Cardiac septum (tissue), 1 donor: ENCODE data around the gene PTEN. TPM values are rescaled to one million over a fixed set of nuclear protein-coding genes. Genes with fewer than 3 reads are reported as not detected.
"Not testable (repeated sequence)": the region's sequence is repeated elsewhere in the genome, so short reads cannot be mapped to it uniquely, and the experiment has no call there.

Source experiments
- DNase-seq: peaks from one replicate; pipeline ENCODE4 v3.0.0-alpha.2; 2020; ENCODE audit warnings: low spot score
- intact Hi-C: fragments of 100-400 bp; cut with DNase I; formaldehyde crosslinking; loops from one replicate; pipeline ENCODE4 v1.14.0; 2022
- total RNA-seq: library from RNA; stranded (reverse); fragmentation: NEBNext Ultra II Directional; extraction: Animal tissue kit (Norgen Biotek cat#: 25700); gene quantifications from one replicate; pipeline ENCODE4 v1.2.1, GENCODE V29; 2021
- donor health status: DM: no; HTN: no; CAD: no.

Gene PTEN
- total RNA-seq, 1 donor from 2014 or later: 59.5 TPM

DNA sequence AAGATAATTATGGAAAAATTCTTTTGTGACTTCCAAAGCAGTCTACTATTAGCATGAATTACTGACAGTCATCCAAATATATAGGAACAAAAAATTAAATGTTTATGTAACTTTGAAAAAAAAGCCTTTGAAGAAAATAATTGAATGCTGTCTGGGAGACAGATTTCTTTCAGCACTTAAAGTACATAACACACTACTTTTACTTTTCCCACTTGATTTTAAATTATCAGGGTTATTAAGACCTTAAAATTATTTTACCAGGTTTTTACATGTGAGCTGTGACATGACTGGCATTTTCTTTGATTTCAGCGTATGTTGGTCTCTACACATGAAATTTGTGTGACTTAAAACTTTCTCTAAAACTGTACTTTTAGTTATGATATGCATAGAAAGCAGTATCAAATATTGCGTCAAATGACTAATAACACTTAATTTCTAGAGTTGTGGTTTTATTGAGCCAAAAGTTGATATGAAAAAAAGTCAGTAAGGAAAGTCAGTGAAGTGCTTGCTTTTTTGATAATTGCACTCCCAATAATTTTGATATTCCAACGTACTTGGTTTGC is 3.1 kb downstream of the PTEN start:
- no peak for DNase-seq
- intact Hi-C loops: no loop called here

DNA sequence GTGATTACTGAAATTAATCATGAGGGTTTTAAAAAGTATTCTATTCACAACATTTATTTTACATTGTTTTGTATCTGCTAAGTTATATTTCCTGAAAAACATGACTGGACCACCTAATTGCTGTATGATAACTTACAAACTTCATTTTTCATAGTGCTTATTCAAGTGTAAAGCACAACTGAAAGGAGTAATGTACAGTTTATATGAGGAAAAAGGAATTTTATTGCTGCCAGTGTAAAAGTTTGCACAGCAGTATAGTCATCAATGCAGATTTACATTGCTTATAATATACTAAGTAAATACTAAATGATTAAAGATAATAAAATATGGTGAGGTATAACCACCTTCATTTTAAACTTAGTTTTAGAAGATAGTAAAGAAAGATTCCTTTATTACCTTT is 4.0 kb downstream of the PTEN start:
- DNase-seq: no peak
- intact Hi-C loops: no loop called here

DNA sequence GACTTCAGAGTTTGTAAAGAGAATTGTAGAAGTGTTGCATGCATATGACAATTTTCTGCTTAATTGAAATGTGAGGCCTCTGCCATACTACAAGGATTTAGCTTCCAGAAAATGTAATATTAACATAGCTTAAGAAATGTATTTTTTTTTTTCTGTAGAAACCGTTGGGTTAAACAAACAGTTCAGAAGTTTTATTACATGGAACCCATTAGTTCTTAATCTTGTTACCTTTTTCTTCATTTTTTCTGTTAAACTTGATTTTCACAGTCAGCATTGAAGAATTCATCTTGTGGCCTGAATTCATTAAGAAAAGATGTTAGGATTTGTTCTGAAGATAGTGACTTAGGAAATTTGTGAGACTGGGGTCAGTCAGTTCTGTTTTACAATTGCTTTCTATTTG is 4.9 kb downstream of the PTEN start:
- intact Hi-C loops: no loop called here
- no peak for DNase-seq

DNA sequence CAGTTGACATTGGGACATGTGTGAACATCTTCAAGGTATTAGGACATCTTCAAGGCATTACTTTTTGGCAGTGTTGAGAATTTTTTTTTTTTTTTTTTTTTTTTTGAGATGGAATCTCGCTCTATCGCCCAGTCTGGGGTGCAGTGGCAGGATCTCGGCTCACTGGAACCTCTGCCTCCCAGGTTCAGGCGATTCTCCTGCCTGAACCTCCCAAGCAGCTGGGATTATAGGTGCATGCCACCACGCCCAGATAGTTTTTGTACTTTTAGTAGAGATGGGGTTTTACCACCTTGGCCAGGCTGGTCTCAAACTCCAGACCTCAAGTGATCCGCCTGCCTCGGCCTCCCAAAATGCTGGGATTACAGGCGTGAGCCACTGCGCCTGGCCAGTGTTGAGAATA is 5.7 kb downstream of the PTEN start:
- DNase-seq, intact Hi-C loops: not testable (repeated sequence)

DNA sequence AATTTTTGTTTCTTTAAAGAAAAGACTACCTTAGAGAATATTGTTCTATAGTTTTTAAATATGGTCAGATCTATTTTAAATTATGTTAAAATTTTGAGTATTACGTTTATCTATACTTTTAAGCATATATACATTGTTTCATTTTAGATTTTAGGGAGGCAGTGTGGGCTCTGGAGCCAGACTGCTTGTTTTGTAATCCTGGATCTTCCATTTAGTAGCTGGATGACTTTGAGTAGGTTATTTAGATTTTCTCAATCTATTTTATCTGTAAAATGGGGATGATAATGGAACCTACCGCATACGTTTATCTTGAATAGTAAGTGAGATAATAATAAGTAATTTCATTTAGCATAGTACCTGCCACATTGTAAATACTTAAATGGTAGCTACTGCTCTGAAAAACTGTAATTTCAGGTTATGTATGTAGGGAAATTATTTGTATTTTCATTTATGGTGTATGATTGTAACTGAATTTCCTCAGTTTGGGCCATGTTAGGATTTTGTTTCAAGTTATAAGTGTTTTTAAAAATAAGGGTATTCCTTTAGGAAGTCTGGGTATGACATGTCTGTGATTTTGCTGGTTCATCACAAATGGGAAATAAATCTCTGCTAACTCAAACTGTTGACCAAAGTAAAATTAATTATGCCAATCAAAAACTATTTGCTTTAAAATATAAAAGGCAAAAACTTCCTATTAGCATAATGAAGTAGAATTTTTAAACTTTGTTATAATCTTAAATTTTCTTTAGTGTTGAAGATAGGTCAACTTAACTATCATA is 6.5 kb downstream of the PTEN start:
- DNase-seq: no peak
- intact Hi-C loops: loop anchor here (10.0 kb wide), 1 partner anchor 75 kb away; no protein-coding TSS in a partner anchor

DNA sequence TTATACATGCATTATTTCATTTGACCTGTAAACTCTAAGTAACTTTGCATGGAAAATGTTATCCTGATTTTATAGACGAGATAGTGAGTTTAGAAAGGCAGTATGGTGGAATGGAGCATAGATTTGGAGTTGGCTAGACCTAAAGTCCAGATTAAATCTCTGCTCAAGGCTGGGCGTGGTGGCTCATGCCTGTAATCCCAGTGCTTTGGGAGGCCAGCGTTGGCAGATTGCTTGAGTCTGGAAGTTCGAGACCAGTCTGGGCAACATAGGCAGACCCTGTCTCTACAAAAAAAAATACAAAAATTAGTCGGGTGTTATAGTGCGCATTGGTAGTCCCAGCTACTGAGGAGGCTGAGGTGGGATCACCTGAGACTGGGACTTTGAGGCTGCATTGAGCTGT is 9.4 kb downstream of the PTEN start:
- intact Hi-C loops: loop anchor here (10.0 kb wide), 1 partner anchor 72 kb away; no protein-coding TSS in a partner anchor
- no peak for DNase-seq

DNA sequence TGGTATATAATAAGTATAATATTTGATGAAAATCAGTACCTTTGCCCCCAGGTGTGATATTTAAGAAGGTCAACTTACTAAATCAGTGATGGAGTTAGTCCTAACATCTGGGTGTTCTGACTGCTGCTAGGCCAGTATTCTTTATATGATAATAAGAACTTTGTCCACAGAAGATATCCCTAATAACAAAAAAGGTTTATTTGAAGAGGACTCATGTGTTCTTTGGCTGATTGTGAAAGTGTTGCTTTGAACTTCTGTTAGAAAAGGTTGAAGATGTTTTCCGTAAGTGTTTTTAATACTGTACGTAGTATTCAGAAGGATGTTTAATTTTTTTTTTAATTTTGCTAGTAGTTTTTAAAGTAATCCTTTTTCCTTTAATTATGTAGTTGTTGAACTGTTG is 10.2 kb downstream of the PTEN start:
- intact Hi-C loops: loop anchor here (10.0 kb wide), 1 partner anchor 71 kb away; no protein-coding TSS in a partner anchor
- no peak for DNase-seq

DNA sequence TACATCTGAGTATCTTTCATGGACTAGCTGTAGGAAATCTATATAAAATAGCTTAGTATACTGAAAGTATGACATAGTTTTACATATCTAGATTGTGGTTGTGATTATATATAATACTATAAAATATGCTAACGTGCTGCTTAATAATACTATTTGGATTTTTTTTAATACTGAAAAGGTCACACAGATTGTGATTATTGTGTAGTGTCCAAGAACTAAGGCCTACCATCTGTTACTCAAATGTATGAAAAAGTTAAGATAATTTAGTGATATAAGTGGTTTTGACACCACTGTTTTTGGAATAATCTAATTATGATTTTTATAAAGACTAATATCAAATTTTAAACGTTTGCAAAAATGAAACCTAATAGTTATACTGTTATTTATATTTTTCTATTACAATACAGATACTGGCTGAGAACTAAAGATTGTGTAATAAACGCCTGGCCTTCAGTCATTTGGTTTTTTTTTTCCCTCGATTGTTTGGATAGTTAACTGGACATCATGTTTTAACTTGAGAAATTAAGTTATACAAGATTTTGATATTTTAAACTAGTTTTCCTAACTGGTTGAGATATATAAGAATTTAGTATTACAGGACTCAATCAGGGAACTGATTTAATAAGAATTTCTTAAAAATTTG is 12.6 kb downstream of the PTEN start:
- intact Hi-C loops: loop anchor here (10.0 kb wide), 1 partner anchor 69 kb away; no protein-coding TSS in a partner anchor
- DNase-seq: no peak

DNA sequence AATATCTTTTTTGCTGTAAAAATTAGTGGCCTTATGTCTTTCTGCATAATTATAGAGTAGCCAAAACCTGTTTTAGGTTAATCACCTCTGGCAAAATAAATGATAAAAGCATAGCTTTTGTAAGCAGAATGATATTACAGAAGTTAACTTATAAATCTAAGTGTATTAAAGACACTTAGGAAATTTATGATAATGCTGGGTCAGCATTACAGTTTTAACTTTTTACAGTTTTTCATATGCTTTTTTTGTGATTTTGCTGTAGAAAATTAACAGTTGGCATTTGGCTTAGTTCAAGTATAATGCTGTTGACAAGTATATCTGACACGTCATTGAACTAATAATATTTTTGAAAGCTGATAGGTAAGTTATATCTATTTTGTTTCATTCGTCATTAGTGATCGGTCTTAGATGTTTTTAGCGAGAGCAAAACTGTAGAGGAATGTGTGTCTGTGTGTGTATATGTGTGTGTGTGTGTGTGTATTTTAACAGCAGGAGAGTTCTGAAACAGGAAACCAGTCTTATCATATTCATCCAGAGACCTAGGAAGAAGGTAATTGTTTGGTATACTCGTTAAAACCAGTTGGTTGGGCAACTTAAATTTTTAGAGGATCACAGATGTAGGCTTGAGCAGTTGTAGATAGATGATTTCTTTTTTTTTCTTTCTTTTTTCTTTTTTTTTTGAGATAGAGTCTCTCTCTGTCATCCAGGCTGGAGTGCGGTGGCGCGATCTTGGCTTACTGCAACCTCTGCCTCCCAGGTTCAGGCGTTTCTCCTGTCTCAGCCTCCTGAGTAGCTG is 15.4 kb downstream of the PTEN start:
- DNase-seq: no peak
- intact Hi-C loops: loop anchor here (10.0 kb wide), 1 partner anchor 66 kb away; no protein-coding TSS in a partner anchor

DNA sequence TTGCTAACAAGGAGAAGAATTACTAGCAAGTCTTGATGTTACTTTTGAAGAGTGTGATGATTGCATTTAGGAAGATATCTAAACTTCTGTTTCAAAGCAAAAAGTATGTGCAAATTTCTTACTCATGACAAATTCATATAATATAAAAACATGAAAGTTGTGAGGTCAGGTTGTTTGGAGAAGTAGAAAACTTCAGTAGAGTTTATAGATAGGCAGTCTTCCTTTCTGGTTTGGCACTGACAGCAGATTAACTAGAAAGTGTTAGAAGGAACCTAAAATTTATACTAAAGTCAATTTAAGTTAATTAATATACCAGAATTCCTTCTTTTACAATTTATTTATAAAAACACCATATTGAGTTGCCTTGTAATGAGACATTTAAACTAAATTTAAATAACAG is 16.9 kb downstream of the PTEN start:
- no peak for DNase-seq
- intact Hi-C loops: no loop called here

DNA sequence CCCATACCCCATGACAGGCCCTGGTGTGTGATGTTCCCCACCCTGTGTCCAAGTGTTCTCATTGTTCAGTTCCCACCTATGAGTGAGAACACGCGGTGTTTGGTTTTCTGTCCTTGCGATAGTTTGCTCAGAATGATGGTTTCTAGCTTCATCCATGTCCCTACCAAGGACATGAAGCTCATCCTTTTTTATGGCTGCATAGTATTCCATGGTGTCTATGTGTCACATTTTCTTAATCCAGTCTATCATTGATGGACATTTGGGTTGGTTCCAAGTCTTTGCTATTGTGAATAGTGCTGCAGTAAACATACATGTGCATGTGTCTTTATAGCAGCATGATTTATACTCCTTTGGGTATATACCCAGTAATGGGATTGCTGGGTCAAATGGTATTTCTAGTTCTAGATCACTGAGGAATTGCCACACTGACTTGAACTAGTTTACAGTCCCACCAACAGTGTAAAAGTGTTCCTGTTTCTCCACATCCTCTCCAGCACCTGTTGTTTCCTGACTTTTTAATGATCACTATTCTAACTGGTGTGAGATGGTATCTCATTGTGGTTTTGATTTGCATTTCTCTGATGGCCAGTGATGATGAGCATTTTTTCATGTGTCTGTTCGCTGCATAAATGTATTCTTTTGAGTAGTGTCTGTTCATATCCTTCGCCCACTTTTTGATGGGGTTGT is 18.1 kb downstream of the PTEN start:
- intact Hi-C loops, DNase-seq: not testable (repeated sequence)

DNA sequence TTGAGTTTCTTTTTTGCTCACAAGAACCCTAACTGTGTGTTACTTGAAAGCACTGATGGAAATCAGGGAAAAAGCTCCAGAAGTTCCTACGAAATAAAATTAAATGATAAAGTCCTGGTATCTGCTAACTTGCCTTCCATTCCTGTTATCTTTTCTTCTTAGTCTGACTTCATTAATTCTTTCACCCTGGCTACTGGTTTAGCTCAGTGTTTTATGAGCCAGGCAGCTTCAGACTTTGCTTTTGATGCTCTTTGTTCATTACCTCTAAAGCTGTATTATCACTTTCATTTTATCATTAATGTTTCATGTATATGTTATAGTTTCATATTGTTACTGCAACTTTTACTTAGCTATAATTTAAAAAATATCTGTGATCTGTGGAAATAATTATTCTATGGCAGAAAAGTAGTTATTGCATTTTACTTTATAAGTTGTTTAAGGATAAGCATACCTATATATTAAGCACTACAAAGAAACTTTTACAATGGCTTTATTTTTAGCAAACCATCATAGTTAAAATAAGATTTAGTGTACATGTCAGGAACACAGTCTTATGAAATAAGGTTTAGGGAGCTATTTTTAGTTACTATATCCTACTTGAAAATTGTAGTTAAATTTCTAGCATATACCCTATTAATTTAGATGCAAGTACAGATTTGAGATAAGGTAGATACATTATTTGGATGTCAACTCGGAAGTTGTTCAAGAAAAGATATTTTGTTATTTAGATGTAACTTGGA is 19.3 kb downstream of the PTEN start:
- intact Hi-C loops: no loop called here

DNA sequence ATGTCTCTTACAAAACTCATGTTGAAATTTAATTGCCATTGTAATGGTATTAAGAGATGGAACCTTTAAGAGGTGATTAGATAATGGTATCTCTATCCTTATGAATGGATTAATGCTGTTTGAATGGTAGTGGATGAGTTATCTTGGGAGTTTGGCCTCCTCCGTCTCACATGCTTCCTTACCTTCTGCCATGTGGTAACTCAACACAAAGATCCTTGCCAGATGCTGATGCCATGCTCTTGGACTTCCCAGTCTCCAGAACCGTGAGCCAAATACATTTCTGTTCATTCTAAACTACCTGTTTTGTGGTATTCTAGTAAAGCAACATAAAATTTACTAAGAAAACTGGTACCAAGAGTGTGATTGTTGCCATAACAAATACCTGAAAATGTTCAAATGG is 23.2 kb downstream of the PTEN start:
- intact Hi-C loops: no loop called here
- DNase-seq: no peak

More for the DNA sequence above, 19.3 kb downstream of the PTEN start:
- DNase-seq: no peak

DNA sequence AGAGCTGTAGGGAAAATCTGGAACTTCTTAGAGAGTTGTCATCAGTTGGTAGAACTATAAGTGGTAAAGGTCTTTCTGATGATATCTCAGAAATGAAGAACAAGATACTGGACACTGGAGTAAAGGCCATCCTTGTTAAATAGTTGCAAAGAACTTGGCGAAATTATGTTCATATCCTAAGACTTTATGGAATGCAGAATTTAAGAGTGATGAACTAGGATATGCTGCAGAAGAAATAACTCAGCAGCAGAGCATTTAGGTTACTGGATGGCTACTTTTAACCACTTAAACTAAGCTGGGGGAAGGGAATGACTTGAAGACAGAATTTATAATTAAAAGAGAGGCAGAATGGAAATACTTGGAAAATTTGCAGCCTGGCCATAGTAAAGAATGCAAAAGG is 23.7 kb downstream of the PTEN start:
- DNase-seq: no peak
- intact Hi-C loops: no loop called here

DNA sequence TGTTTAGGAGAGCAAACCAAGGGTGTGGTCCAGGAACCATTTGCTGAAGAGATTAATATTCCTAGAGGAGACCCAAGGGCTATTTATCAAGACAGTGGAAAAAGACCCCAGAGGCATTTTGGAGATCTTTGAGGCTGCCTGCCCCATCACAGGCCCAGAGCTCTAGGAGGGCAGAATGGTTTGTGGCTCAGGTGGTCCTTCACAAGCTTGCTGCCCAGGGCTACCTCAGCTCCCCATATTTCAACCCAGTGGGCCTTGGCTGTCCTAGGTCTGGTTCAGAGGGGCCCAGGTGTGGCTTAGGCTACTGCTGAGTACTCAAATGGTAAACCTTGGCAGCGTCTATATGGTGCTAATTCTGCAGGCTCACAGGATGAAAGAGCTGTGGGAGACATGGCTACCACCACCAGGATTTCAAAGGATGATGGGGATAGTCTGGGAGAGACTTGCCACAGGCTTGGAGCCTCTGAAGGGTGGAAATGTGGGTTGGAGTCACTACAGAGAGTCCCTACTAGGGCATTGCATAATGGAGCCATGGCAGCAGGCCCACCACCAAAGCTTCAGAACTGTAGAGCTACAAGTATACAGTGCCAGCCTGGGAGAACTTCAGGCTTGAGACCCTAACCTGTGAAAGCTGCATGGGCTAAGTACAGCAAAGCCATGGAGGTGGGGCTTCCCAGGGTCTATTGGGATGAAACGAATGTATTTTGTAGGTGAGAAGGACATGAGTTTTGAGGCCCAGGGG is 24.3 kb downstream of the PTEN start:
- intact Hi-C loops: no loop called here
- no peak for DNase-seq

DNA sequence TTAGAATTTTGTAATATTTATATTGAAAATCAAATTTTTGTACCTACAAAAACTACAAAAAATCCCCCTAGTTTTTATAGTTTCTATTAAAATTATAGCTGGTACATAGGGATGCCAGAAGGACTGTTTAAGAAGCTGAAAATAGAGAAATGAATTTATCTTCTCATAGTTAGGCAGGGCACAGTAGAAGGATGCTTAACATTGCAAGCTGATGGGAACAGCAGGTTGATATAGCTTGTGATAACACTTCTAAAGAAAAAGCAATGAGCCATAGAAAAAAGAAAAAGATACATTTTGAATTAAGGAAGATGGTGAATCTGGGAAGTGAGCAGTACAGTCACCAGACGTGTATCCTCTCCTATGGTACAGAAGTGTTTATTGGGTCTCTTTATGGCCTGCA is 32.0 kb downstream of the PTEN start:
- DNase-seq: no peak
- intact Hi-C loops: no loop called here

DNA sequence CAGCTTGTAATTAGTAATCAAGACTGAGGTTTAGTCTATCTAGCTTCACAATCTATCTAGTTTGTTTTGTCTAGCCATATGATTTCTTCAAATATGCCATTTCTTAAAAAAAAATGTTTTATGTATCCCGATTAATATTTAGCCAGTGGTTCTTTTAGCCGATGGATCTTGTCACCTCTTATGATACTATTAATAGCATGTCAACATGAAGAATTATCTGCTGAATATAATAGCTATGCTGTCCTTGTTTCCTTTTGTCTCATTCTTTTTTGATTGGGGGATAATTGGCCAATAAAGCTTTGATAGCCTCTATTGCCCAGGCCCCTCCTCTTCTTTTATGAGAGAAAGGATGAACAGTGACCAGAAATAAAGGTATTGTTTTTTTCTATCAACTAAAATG is 32.8 kb downstream of the PTEN start:
- DNase-seq: no peak

DNA sequence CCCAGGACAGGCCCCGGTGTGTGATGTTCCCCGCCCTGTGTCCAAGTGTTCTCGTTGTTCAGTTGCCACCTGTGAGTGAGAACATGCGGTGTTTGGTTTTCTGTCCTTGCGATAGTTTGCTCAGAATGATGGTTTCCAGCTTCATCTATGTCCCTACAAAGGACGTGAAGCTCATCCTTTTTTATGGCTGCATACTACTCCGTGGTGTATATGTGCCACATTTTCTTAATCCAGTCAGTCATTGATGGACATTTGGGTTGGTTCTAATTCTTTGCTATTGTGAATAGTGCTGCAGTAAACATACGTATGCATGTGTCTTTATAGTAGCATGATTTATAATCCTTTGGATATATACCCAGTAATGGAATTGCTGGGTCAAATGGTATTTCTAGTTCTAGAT is 34.5 kb downstream of the PTEN start:
- DNase-seq, intact Hi-C loops: not testable (repeated sequence)

More for the DNA sequence above, 32.8 kb downstream of the PTEN start:
- intact Hi-C loops: no loop called here
